ENCODE results near the gene TSR3. TPM values are rescaled to one million over a fixed set of nuclear protein-coding genes. Genes with fewer than 3 reads are reported as not detected.

TSR3 gene
- total and polyA plus RNA-seq, 2 of the 13 experiments (the other 11 are each of a cell fraction or from before 2014, with no cell fraction given): 24.2 to 51.0 TPM

- TF ChIP-seq ZZZ3 (CRISPR knock-in tag; IDR thresholded peaks at IDR 0.05; ENCODE audit: borderline replicate concordance) (no peak), ZSCAN5A (CRISPR knock-in tag; IDR thresholded peaks at IDR 0.05; ENCODE audit: borderline replicate concordance) (no peak), ZNF253 (CRISPR knock-in tag; IDR thresholded peaks at IDR 0.05; ENCODE audit: borderline replicate concordance) (no peak), YEATS4 (CRISPR knock-in tag; IDR thresholded peaks at IDR 0.05; ENCODE audit: borderline replicate concordance) (no peak)
These were observed 39.2 kb downstream of the TSR3 start (continued) for GRCh38 chr16:1312467-1312816.

GRCh38 chr16:1311738-1312466 lies 39.8 kb downstream of the TSR3 start:
- H3K4me3 ChIP-seq (replicated peaks in 1 of 3; ENCODE audit: insufficient read depth in 1 of 3, low read depth in 2 of 3, low read length in 3 of 3): peak overlapping the region; percentile 66 to 97 (median 91)
- H3K4me1 ChIP-seq (ENCODE audit: insufficient read depth, low read length): peaks cover 25% of the 10 kb centered on the region
- DNase-seq (ENCODE audit: low spot score): no peak
- H3K79me2 ChIP-seq (ENCODE audit: insufficient read depth, low read length): peaks cover 62% of the 10 kb centered on the region
- peaks cover 52% of the 10 kb centered on the region for H4K20me1 ChIP-seq (ENCODE audit: insufficient read depth, low read length)
- no peaks in the 10 kb centered on the region; a peak in 2 of 5 replicates for H3K27me3 ChIP-seq (ENCODE audit: control insufficient read depth in 1 of 2, insufficient read depth in 2 of 2, low read length in 2 of 2)
- ChIA-PET POLR2A (no interaction called here), CTCF (ENCODE audit: low intra/inter-chr PET ratio, low total read pairs) (no interaction called here)
- in situ Hi-C loops (cut with HindIII; ENCODE audit: extremely low pct_ligation_motif_present, low pct_unique_long_range_greater_than_20kb): no loop called here
- H3K9me3 ChIP-seq (ENCODE audit: low read length): no peaks in the 10 kb centered on the region
- H2AFZ ChIP-seq (ENCODE audit: low read length): no peak overlapping the region
- H3K4me2 ChIP-seq (ENCODE audit: low read depth, low read length): peak overlapping the region; percentile 95
- 51% methylated on average over 11 of the region's 35 CpGs for WGBS (ENCODE audit: low lambda C conversion rate)
- H3K27ac ChIP-seq (ENCODE audit: extremely low read length, insufficient read depth, low read length): no peak overlapping the region
- no peak for FAIRE-seq
- BruUV-seq (replicated peaks): no TSS peak
- peaks cover 24 to 47% of the 10 kb centered on the region in 2 experiments; a peak in 4 of 5 replicates for H3K36me3 ChIP-seq (replicated peaks in 1 of 2; ENCODE audit: control insufficient read depth in 1 of 2, insufficient read depth in 2 of 2, low read length in 2 of 2)
- intact Hi-C loops (cut with micrococcal nuclease; ENCODE audit: unreplicated experiment): no loop called here
- no peak for ATAC-seq
- peak overlapping the region; percentile 91 for H3K9ac ChIP-seq (ENCODE audit: insufficient read depth, low read depth, low read length)
- no peak for TF ChIP-seq ZNF337 (CRISPR knock-in tag; IDR thresholded peaks at IDR 0.05; ENCODE audit: borderline replicate concordance, low read depth)
- TF ChIP-seq MEIS1 (CRISPR knock-in tag; IDR thresholded peaks at IDR 0.05; ENCODE audit: borderline replicate concordance): no peak
- no peak for TF ChIP-seq SIX4 (CRISPR knock-in tag; IDR thresholded peaks at IDR 0.05)
- peak; percentile 42; the same call in 1 of the 2 replicates for TF ChIP-seq AKAP8 (CRISPR knock-in tag; IDR thresholded peaks at IDR 0.05)
- no peak for TF ChIP-seq SP140L (CRISPR knock-in tag; IDR thresholded peaks at IDR 0.05; ENCODE audit: borderline replicate concordance)
- no peak for TF ChIP-seq NFE2L2 (IDR thresholded peaks at IDR 0.05; ENCODE audit: low read length)
- no peak for TF ChIP-seq ZFP37 (CRISPR knock-in tag; IDR thresholded peaks at IDR 0.05; ENCODE audit: borderline replicate concordance)
- TF ChIP-seq UBTF (CRISPR knock-in tag; IDR thresholded peaks at IDR 0.05): peak; percentile 22; the same call in 1 of the 2 replicates
- TF ChIP-seq CC2D1A (CRISPR knock-in tag; IDR thresholded peaks at IDR 0.05): no peak
- no peak for TF ChIP-seq PHF8 (CRISPR knock-in tag; IDR thresholded peaks at IDR 0.05)
- TF ChIP-seq NPAS2 (CRISPR knock-in tag; IDR thresholded peaks at IDR 0.05; ENCODE audit: borderline replicate concordance): no peak
- TF ChIP-seq TIGD3 (CRISPR knock-in tag; IDR thresholded peaks at IDR 0.05; ENCODE audit: borderline replicate concordance): no peak
- peak; percentile 45; the same call in 1 of the 2 replicates for TF ChIP-seq RBFOX2 (IDR thresholded peaks at IDR 0.05; ENCODE audit: low read depth, low read length)
- TF ChIP-seq ZNF317 (CRISPR knock-in tag; IDR thresholded peaks at IDR 0.05): no peak
- TF ChIP-seq ZNF674 (CRISPR knock-in tag; IDR thresholded peaks at IDR 0.05; ENCODE audit: low read depth): no peak
